GM19397 (cell line): Measurements from ENCODE around the gene DBP.
"Not testable (repeated sequence)": the region's sequence is repeated elsewhere in the genome, so short reads cannot be mapped to it uniquely, and the experiment has no call there.

Experiments
- ATAC-seq: cut with Tn5 transposase; IDR thresholded peaks from one replicate; pipeline ENCODE4 v1.9.1; 2021; ENCODE audit warnings: mild to moderate bottlenecking, moderate library complexity; ENCODE audit not compliant: unreplicated experiment

DBP gene

DNA sequence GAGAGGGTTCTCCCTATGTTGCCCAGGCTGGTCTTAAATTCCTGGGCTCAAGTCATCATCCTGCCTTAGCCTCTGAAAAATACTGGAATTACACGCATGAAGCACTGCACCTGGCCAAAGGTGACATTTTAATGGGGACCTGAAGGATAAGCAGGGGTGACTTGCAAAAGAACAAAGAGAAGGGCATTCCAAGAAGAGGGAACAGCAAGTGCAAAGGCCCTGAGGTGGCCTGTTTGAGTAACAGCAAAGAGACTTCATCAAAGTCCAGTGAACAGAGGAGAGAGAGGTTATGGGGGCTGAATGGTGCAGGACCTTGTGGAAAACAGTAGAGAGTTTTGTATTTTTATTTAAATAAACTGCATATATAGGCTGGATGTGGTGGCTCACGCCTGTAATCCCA lies 4.7 kb upstream of the DBP start:
- ATAC-seq: no peak

DNA sequence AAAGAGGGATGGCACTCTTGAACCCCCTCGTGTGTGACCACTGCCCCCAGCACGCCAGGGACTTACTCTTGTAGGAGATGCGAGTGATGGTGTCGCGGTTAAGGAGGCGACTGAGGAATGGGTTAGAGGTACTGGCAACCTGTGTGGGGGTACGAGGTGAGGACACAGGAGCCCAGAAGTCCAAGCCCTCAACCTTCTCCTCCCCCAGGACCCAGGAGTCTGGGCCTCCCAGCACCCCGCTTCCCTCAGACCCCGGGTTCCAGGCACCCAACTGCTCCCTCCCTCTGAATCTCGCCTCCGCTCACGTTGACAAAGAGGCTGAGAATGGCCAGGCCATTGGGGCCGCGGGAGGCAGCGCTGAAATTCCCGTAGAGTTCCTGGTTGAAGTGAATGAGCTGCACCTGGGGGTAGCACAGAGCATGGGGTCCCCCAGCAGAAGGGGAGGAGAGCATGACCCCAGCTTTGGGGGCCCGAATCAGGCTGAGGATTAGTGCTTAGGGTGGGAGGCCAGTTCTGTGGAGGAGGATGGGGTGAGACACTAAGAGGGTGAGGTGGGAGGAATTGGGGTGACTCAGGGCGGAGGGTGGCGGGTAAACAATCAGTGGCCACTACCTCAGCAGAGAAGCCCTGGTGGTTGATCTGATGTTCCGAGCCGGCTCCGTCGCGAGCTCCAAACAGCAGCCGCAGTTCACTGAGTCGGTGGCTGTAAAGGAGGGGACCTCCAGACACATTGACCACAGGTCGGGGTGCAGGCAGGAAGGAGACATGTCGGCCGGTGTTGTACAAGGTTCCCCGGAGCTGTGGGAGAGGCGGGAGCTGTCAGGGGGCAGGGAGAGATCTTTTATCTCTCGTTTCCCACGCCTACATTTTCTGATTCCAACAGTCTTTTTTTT lies 2.5 kb upstream of the DBP start:
- no peak for ATAC-seq

DNA sequence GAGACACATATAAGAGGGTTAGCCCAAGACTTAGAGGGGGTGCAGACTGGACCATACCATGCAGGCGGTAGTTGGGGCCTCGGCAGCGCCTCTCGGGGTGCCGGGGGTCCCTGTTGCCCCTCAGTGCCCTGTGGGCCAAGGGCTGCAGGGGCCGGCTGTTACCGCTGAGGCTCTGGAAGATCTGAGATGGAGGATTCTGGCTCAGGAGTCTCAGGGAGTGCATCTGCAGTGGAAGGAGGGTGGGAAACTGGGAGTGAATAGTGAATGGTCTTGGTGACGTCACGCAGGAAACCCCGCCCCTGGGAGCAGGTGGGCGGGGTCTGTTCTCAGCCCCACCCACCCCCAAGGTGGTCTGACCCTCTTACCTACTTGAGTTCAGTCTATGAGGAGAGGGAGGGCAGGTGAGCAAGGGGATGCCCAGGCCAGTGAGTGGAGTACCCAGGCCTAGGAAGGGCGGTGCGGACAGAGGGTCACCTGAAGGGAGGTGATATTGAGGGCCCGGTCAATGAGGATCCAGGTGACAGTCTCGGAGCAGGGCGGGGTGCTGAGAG lies 1.7 kb upstream of the DBP start:
- ATAC-seq: no peak

DNA sequence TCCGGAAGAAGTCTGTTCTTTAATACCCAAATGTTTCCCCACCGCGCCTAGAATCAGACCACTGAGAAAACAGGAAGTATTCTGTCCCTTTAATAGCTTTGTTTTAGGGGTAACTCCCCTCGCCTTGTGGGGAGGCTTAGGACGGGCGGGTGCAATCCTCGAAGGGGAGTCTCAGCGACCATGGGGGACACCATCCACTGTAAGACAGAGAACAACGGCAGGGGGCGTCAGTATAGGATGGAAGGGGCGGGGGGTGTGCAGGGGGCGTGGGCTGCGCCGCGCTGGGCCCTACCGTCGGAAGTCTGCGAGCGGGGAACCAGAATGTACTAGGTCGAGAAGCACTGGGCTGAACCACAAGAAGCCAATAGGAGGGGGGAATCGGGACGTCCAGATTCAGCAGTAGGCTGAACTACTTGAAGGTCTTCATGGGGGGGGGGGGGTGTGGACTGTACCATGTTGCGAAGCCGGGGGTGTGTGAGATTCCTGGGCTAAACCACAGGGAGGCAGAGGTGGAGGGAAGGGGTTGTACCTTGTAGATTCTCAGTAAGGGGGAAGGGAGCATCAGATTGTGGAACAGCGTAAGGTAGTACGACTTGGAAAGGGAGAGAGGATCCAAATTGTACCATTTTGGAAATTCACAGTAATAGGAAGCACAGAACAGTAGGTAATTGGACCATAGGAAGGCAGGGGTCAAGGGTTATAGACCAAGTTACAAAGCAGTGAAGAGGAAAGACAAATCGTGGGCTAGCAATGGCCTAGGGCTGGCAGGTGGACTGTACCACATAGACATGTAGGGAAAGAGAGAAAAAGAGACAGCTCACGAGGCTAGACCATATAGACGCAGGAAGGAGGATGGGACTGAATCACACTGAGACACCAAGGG lies 1.0 kb upstream of the DBP start:
- ATAC-seq: peak; percentile 3

DNA sequence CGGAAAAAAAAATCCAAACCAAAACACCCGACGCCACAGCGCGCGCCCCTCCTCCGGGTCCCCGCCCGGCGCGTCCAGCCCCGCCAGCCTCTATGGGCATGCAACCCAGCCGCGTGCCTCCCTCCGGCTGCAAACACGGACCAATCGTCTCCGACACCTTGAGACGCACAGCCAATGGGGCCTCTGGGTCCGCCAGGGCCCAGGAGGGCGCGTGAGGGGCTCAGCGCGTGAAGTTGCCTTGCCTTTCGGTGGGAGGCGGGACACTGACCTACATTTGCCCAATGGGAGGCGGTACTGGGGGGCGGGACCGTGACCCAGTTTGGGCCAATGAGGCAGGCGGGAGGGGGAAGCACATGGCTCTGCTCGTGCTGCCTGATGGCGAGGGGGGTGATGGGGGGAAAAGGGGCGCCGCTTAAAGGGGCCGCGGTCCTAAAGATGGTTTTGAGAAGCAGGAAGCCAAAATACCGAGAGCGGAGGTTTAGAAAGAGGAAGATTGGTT lies 319 bp upstream of the DBP start:
- peak; percentile 76 for ATAC-seq

DNA sequence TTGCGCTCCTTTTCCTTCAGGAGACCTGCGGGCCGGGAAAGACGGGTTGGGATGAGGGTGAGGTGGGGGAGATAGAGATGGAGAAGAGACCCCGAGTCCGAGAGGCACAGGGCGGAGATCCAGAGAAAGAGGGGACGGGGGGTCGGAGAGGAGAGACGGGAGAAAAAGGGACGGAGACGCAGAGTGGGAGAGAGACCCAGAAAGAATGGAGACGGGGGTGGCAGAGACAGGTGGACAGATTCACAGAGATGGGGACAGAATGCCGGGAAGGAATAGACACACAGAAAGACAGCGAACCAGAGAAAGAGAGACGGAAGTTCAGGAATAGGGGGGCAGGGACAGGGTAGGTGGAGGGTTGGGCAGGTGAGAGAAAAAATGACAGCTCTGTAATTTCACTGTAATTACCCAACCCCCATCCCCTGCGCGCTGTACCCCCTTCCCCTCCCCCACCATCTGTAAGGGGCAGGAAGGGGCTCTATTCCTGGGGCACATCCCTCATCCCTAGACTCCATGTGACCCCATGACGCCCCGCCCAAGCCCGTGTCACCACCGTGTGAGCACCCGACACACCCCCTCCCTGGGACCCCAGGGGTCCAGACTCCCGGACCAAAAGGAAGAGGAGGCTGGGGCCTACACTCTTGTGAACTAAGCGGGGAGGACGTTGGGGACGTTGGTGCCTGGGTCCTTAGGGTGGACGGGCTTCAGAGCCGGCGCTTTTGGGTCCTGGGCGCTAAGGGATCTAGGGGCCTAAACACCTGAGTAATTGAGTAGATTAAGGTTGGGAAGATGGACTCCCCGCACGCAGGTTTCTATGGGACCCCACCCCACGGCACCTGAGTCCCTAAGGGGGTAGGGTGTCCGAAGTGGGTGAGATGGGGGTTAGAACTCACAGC lies 967 bp downstream of the DBP start:
- no peak for ATAC-seq

DNA sequence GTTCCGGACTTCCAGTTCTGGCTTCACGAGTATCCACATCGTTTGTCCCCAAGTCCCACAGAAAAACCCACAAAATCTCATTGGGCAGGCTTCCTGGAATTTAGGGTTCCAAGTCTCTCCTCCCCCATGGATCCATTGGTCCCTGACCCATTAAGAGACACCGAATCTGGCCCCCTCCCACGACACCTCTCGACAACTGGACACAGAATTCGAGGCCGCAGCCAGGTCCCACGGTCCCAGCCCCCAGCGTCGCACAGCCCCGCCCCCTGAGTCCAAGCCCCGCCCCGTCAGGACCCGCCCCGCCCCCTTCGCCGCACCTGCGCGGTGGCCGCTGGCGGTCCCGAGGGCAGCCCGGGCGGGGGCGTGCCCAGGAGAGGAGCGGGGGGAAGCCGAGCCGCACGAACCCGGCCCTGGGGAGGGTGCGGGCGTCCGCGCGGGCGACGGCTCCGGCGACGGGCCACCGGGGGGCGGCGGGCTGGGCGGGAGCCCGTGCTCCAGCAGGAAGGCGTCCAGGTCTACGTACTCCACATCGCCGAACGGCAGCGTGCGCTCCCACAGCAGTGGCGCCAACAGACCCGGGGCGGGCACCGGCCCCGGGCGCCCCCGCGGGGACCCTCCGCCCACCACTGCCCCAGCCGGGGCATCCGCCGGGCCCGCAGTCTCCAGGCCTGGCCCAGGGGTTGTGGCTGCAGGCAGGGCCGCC lies 1.8 kb downstream of the DBP start:
- ATAC-seq: peak; percentile 19

DNA sequence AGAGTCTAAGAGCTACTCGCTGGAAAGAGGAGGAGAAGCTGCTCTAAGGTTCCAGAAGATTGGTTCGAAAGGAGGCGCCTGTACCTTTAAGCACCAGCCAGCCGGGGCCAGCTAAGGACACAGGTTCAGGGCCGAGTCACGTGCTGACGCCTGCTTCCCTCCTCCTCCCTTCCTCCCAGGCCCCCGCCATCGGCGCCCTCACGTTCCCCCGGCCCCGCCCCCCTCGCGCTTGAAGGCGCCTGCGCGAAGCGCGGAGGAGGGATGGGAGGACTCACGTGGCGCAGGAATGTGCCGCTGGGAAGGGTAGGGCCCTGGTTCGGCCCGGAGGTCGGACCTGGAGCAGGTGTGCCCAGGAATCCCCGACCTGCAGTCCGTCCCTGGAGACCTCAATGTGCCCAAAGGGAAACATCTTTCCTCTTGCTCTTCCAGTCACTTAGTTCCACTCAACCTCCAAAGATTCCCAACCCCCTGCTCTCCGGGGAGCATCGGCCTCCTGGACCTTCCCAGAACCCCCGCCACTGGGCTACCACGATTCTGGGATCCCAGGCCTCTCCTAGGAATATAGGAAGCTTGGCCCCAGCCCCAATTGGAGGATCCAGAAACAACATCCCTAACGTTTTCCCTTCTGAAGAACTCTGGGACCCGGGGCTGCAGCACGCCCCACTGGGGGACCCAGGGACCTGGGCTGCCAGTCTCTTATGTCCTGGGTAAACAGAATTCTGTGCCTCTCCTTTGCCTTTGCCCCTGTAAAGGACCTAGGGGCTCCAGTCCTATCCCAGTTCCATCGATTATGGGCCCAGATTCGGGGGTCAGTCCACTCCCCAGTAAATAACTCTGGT lies 2.5 kb downstream of the DBP start:
- ATAC-seq: peak; percentile 29

DNA sequence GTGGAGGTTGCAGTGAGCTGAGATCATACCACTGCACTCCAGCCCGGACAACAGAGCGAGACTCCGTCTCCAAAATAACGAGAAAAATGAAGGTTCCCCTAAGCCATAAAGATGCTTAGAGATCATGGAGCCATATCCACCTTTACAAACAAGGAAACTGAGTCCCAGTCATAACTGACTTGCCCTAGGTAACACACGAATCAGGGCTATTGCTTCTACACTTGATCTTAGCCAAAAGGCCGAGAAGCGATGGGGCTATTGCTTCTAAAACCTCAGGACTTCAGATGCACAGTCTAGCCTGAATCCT lies 3.2 kb downstream of the DBP start:
- ATAC-seq: no peak

DNA sequence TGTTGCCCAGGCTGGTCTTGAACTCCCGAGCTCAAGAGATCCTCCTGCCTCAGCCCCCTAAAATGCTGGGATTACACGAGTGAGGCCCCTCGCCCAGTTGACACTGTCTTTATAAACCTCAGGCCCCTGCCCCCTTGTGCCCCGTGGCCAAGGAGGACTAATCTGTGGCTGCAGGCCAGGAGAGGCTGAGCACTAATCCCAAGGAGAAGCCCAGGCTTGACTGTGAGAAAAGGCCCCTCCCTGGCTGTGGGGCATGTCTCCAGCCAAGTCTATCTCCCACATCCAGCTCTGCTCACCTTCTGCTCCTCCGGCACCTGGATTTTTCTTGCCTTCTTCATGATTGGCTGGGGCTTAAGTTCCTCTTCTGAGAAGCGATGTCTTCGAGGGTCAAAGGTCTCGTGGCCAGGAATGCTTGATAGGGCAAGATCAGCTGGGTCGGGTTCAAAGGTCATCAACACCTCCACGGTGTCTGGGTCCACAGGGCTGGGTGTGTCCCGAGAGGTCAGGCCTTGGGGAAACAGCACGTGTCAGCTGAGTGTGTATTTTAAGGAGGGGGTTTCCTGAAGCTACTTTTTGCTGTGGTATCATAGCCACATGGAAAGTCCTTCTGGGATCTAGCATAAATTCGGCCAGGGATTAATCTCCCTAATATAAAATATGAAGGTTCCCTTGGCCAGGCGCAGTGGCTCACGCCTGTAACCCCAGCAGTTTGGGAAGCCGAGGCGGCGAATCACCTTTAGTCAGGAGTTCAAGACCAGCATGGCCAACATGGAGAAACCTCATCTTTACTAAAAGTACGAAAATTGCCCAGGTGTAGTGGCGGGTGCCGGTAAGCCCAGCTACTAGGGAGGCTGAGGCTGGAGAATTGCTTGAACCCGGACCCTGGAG lies 3.8 kb downstream of the DBP start:
- ATAC-seq: no peak

DNA sequence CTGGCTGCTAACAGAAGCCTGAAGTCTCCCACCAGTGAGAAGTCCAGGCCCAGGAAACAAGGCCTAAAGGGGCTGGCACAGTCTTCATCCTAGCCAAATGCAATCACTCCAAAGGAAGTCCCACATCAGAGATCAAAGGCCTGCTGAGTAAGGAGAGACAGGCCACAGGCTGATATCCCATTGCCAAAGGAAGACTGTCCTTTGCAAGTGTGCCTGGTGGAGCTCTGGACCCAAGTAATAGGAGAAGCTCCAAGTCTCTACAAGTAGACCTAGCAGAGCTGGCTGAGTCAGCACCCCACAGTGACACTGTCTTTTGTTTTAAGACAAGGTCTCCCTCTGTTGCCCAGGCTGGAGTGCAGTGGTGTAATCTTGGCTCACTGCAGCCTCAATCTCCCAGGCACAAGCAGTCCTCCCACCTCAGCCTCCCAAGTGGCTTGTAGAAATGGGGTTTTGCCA lies 4.5 kb downstream of the DBP start:
- no peak for ATAC-seq

DNA sequence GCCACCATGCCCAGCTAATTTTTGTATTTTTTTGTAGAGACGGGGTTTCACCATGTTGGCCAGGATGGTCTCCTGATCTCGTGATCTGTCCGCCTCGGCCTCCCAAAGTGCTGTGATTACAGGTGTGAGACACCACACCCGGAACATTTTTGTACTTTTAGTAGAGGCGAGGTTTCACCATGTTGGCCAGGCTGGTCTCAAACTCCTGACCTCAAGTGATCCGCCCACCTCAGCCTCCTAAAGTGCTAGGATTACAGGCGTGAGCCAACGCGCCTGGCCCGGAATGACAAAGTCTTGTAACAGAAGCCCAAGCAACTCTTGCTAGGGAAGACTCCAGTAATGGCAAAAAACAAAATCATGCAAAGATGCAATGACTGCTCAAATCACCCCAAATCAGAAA lies 4.9 kb downstream of the DBP start:
- ATAC-seq: not testable (repeated sequence)

DNA sequence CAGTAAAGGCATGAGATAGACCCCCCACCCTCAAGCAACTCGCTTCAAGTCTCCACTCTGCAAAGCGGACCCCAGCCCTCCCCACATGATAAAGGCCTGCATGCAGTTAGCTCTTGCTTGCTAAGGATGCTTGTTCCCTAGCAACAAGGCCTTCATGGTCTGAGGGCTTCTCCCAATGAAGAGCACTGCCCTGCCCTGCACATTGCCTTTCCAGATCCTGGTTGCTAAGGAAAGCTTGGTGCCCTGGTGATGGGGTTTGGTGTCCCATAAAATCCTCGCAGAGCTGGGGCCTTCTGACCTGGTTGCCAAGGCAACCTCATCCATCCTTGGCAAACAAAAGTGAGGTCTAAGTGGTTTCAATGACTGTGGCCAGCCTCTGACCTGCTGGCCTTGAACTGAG lies 6.0 kb downstream of the DBP start:
- no peak for ATAC-seq

DNA sequence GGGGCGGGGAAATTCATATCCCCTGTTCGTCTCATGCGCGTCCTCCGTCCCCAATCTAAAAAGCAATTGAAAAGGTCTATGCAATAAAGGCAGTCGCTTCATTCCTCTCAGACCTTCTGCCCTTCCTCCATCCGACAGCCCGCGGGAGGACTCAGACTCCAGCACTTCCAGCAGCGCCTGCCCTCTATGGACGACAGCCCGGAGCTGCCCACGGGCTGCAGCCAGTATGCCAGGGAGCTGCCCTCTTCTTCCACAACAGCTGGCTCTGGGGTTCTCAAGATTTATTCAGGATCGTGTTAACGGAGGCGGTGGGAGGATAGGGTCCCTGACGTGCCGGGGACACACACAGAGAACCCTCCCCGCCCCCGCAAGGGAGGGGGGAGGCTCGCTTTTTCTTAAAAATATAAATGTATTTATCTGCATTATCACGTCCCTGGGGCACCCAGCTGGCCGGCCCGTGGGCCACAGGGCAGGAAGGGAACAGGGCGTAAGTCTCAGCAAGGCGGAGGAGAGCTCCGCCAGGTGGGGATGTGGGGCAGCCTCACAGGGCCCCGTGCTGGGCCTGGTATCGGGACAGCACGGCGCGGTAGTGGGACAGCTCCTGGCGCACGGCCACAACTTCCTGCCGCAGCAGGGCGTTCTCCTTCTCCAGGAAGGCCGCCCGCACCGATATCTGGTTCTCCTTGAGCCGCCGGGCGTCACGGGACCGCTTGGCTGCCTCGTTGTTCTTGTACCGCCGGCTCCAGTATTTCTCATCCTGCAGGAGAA lies 6.7 kb downstream of the DBP start:
- ATAC-seq: no peak

DNA sequence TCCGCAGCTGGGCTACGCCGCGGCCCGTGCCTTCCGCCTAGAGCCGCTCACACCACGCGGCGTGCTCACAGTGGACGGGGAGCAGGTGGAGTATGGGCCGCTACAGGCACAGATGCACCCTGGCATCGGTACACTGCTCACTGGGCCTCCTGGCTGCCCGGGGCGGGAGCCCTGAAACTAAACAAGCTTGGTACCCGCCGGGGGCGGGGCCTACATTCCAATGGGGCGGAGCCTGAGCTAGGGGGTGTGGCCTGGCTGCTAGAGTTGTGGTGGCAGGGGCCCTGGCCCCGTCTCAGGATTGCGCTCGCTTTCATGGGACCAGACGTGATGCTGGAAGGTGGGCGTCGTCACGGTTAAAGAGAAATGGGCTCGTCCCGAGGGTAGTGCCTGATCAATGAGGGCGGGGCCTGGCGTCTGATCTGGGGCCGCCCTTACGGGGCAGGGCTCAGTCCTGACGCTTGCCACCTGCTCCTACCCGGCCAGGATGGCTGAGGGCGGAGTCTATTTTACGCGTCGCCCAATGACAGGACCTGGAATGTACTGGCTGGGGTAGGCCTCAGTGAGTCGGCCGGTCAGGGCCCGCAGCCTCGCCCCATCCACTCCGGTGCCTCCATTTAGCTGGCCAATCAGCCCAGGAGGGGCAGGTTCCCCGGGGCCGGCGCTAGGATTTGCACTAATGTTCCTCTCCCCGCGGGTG lies 7.4 kb downstream of the DBP start:
- no peak for ATAC-seq

DNA sequence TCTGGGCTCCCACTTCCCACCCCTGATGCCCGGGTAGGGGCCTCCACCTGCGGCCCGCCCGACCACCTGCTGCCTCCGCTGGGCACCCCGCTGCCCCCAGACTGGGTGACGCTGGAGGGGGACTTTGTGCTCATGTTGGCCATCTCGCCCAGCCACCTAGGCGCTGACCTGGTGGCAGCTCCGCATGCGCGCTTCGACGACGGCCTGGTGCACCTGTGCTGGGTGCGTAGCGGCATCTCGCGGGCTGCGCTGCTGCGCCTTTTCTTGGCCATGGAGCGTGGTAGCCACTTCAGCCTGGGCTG lies 7.9 kb downstream of the DBP start:
- ATAC-seq: no peak
